GM19438 (cell line): Measurements from ENCODE around the gene CTSF.
"Not testable (repeated sequence)": the region's sequence is repeated elsewhere in the genome, so short reads cannot be mapped to it uniquely, and the experiment has no call there.

Source experiments
- ATAC-seq: cut with Tn5 transposase; IDR thresholded peaks from one replicate; pipeline ENCODE4 v1.9.1; 2021; ENCODE audit warnings: low read depth; ENCODE audit not compliant: unreplicated experiment

CTSF gene

GRCh38 chr11:66540598-66540997 lies 27.8 kb downstream of the CTSF start:
- not testable (repeated sequence) for ATAC-seq

GRCh38 chr11:66539870-66540213 lies 28.6 kb downstream of the CTSF start:
- ATAC-seq, result no peak

GRCh38 chr11:66539170-66539869 lies 29.1 kb downstream of the CTSF start:
- no peak for ATAC-seq

GRCh38 chr11:66532784-66533183 lies 35.6 kb downstream of the CTSF start:
- no peak for ATAC-seq

- ATAC-seq, result no peak
These were observed 36.6 kb downstream of the CTSF start for GRCh38 chr11:66531841-66532240.

- no peak for ATAC-seq
These were observed 37.3 kb downstream of the CTSF start for GRCh38 chr11:66530927-66531709.

GRCh38 chr11:66529655-66530054 lies 38.8 kb downstream of the CTSF start:
- ATAC-seq, result no peak

GRCh38 chr11:66529069-66529468 lies 39.3 kb downstream of the CTSF start:
- no peak for ATAC-seq

GRCh38 chr11:66524304-66525040 lies 43.9 kb downstream of the CTSF start:
- no peak for ATAC-seq

GRCh38 chr11:66523611-66524010 lies 44.8 kb downstream of the CTSF start:
- ATAC-seq, result no peak
